GM18858 (cell line): ENCODE measurements around the gene SLC16A6.
"Not testable (repeated sequence)": the region's sequence is repeated elsewhere in the genome, so short reads cannot be mapped to it uniquely, and the experiment has no call there.

Experiments used
- ATAC-seq: cut with Tn5 transposase; IDR thresholded peaks from one replicate; pipeline ENCODE4 v1.9.1; 2021; ENCODE audit not compliant: unreplicated experiment

The SLC16A6 gene

DNA sequence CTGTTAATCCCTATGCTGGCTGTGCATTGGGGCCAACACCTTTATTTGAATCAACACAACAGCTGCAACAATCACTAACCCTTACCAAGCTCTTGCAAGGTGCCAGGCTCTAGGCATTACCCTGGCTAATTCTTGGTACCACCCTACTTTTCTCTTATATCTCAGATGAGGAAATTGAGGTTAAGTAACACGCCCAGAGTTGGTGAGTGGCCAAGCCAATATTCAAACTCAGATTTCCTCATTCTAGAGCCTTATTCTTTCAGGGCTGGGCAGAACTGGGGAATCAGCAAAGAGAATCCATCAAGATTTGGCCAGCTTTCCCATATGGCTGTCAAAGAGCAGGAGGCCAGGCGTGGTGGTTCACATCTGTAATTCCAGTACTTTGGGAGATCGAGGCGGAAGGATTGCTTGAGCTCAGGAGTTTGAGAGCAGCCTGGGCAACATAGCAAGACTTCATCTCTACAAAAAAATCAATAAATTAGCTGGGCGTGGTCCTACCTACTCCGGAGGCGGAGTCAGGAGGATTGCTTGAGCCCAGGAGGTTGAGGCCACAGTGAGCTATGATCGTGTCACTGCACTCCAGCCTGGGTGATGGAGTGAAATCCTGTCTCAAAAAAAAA is 24.1 kb upstream of the SLC16A6 start:
- no peak for ATAC-seq

DNA sequence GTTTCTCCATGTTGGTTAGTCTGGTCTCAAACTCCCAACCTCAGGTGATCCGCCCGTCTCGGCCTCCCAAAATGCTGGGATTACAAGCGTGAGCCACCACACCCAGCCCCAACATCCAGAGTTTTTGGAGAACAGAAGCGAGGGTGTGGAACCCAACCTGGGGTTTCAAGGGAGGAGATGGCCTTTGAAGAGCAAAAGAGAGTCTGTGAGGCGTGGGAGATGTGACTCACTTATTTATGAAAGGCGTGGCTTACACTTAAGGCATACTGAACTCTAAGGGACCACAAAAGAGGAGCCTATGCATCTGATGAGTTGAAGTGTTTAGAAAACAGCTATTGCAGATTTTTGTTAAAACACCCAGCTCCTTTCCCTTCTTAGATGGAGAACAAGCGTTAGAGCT is 19.2 kb upstream of the SLC16A6 start:
- no peak for ATAC-seq

DNA sequence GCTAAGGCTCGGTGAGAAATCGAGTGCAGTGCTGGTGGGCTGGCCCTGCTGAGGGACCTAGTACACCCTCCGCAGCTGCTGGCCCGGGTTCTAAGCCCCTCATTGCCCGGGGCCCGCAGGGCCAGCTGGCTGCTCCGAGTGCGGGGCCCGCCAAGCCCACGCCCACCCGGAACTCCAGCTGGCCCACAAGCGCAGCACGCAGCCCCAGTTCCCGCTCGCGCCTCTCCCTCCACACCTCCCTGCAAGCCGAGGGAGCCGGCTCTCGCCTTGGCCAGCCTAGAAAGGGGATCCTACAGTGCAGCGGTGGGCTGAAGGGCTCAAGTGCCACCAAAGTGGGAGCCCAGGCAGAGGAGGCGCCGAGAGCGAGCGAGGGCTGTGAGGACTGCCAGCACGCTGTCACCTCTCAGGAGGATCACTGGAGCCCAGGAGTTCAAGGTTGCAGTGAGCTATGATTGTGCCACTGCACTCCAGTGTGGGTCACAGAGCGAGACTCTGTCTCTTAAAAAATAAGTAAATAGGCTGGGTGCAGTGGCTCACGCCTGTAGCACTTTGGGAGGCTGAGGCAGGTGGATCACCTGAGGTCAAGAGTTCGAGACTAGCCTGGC is 18.2 kb upstream of the SLC16A6 start:
- ATAC-seq, result not testable (repeated sequence)

DNA sequence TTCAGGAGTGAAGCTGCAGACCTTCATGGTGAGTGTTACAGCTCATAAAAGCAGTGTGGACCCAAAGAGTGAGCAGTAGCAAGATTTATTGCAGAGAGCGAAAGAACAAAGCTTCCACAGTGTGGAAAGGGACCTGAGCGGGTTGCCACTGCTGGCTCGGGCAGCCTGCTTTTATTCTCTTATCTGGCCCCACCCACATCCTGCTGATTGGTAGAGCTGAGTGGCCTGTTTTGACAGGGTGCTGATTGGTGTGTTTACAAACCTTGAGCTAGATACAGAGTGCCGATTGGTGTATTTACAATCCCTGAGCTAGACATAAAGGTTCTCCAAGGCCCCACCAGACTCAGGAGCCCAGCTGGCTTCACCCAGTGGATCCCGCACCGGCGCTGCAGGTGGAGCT is 17.6 kb upstream of the SLC16A6 start:
- not testable (repeated sequence) for ATAC-seq

- ATAC-seq, result no peak
Observed at GRCh38 chr17:68307443-68307842, 16.5 kb upstream of the SLC16A6 start.

- no peak for ATAC-seq
Observed at GRCh38 chr17:68306819-68307218, 15.9 kb upstream of the SLC16A6 start.

DNA sequence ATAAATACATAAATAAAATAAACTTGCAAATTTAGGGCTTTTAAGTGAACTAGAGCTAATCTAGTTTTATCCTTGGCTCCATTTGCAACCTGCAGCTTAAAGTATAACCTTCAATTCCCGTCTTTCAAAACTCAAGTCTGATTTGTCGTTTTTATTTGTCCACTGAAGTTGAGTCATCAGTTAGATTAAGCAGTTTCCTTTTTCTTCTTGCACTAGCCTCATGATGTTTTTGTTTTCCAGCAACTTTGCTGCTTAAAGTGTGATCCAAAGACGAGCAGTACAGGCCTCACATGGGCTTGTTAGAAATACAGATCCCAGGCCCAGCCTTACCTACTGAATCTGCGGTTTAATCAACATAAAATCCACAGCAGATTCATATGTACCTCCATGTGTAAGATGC is 14.2 kb upstream of the SLC16A6 start:
- ATAC-seq, result no peak

DNA sequence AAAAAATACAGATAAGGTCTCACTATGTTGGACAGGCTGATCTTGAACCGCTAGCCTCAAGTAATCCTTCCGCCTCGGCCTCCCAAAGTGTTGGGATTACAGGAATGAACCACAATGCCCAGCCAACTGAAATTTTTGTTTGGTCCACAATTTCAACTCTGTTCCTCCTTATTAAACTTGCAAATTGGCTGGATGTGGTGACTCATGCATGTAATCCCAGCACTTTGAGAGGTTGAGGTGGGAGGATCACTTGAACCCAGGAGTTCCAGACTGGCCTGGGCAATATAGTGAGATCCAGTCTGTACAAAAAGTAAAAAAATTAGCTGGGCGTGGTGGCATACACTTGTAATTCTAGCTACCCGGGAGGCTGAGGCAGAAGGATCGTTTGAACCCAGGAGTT is 13.8 kb upstream of the SLC16A6 start:
- ATAC-seq, result no peak

GRCh38 chr17:68302666-68303065 is 11.7 kb upstream of the SLC16A6 start:
- ATAC-seq, result no peak

GRCh38 chr17:68302066-68302564 is 11.2 kb upstream of the SLC16A6 start:
- ATAC-seq, result no peak

DNA sequence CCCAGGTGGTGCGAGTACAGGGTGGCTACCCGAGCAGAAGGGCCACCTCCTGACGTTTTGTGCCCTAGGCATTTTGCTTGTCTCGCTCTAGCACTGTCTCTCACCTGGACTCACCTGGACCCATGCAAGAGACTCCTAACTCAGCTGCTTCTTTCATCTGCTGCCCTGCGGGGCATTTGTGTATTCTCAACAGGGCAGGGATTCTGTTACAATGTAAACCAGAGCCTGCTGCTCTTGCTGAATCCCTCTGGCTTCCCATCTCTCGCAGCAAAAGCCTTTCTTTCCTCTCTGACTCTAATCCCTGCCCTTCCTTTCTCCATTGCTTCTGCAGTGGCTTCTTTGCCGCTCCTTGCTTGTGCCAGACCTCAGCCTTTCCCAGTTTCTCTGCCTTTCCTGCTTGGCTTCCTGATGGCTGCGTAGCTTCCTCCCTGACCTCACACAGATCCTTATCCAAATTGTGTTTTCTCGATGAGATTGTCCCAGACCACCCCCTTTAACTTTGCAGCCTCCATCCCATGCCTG is 10.6 kb upstream of the SLC16A6 start:
- no peak for ATAC-seq

GRCh38 chr17:68299817-68300216 is 8.9 kb upstream of the SLC16A6 start:
- ATAC-seq, result no peak

DNA sequence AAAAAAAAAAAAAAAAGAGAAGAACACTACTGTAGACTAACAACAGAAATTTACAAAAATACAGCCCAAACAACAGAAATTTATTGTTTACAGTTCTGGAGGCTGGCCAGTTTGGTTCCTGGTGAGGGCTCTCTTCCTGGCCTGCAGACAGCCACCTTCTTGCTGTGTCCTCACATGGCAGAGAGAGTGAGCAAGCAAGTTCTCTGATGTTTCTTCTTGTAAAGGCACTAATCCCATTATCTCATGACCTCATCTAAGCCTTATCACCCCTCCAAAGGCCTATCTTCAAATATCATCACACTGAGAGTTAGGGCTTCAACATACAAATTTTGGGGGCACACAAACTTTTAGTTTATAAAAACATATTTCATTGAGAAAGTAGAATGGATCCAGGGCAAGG is 7.7 kb upstream of the SLC16A6 start:
- no peak for ATAC-seq

GRCh38 chr17:68297195-68297594 is 6.3 kb upstream of the SLC16A6 start:
- ATAC-seq, result no peak

DNA sequence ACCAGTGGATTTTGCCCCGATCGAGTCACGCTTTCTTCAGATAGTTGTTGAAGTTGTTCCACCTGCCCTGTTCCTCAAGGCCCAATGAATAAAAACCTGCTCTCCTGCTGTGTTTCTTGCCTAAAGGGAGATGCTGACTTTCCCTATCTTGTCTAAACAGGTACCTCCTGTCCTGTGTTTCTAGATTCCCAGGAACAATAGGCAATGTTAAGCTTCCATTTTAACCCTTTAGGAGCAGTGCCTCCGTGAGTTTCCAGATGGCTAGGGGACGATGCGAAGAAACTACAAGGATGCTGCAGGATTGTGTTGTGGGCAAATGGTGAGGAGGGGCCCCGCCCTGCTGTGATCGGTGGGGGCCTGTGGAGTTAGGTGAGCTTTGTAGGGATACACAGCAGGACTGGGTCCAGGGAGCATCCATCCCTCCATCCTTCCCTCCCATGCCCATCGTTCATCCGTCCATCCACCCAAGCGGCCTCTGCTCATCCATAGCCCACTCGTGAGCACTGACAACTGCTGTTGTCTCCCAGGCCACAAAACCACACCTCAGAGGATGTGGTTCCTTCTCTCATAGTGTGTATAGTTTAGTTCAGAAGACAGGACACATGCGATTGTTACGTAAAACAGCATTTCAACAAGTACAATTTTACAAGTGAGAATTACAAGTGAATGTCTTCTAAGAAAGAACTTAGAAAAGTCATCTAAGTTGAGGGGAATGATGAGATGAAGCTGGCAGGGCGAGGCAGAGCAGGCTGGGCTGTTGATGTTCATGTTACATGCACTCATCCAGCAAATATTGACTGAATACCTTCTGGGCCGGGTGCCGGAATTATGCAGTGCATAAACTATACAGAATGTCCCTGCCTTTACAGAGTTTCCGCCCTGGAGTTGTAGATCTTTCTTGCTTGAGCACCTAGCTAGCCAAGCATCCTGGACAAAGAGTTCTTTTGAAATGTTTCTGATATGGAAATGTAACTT is 5.6 kb upstream of the SLC16A6 start:
- no peak for ATAC-seq

DNA sequence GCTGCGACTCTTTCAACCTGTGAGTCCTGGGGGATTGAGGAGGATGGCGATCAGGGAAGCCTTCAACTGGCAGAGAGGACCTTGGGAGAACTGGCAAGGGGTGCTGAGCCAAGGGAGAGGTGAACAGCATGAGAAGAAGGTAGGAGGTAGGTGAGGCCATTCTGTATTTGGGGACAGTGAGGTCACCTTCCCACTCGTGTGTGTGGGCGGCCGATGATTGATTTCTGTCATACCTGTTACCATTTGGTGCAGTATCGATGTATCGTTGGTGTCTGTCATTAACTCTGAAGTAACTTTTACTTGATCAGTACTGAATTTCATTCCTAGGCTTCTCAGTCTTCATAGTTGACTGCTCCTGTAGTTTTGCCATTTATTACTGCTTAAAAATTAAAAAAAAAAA is 4.2 kb upstream of the SLC16A6 start:
- no peak for ATAC-seq

- ATAC-seq, result no peak
Observed at GRCh38 chr17:68294617-68295016, 3.7 kb upstream of the SLC16A6 start.

- no peak for ATAC-seq
Observed at GRCh38 chr17:68294196-68294555, 3.2 kb upstream of the SLC16A6 start.

- ATAC-seq, result no peak
Observed at GRCh38 chr17:68293490-68294195, 2.7 kb upstream of the SLC16A6 start.

DNA sequence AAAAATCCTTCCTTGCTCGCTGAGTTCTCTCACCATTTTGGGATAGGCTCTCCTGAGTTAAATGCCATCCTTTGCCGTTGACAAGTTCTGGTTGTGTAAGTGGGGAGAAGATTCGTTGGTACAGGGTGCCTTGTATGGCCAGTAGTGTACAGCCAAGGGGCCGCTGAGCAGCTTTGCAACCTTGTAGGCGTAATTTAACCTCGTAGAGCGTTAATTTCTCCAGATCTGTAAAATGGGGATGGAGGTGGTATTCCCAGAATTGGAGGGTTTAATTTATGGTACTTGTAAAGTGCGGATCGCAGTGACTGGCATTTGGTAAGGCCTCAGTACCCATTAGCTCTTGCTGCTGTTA is 1.7 kb upstream of the SLC16A6 start:
- no peak for ATAC-seq
